ENCODE results near the gene BEST2.

Gene BEST2

DNA sequence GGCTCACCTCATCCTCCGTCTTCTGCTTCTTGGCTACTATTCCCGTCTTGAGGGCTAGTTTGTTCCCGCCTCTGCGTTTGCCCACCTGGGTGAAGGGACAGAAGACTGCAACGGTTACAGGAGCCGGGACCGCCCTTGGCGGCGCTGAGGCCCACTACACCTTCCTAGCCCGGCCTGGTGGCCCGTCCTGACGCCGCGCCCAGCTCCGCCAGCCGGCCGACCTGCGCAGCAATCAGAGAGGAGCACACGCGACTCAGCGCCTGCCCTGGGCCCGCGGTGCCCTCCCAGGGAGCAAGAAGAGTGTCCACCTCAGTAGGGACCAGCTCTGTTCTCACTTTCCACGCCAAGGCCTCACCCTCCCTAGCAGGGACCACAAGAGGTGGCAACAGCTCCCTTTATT, 20.3 kb upstream of the BEST2 start:
- no peak for DNase-seq

DNA sequence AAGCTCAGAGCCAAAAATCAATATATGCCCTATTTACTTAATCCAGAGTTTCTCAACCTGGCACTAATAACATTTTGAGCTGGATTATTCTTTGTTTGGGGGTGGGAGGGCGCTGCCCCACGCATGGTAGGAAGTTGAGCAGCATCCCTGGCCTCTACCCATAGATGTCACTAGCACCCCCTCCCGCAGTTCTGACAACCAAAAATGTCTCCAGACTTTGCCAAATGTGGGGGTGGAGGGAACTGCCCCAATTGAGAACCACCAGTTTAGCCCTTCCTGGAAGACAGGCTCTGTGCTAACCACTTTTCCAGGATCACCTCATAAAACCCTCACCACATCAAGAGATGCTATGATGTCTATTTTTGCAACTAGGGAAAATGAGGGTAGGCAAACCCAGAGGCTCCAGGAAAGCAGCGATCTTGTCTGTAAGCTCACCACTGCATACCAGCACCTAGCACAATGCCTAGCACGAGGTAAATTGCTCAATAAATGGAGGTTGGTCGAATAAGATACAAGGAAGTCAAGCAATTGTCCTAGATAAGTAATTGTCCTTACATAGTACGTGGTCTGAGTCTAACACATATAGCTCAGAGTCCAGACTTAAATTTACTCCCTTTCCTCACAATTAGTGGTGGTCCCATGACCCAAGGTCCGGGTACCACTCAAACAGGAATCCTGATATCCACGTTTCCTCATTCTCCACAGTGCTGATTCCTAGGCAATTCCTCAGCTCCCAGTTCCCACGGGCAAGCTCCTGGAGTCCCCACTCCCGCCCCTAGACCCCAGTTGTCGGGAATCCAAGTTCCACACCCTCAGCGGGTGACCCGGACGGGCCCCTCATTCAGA, 18.0 kb upstream of the BEST2 start:
- DNase-seq: no peak

DNA sequence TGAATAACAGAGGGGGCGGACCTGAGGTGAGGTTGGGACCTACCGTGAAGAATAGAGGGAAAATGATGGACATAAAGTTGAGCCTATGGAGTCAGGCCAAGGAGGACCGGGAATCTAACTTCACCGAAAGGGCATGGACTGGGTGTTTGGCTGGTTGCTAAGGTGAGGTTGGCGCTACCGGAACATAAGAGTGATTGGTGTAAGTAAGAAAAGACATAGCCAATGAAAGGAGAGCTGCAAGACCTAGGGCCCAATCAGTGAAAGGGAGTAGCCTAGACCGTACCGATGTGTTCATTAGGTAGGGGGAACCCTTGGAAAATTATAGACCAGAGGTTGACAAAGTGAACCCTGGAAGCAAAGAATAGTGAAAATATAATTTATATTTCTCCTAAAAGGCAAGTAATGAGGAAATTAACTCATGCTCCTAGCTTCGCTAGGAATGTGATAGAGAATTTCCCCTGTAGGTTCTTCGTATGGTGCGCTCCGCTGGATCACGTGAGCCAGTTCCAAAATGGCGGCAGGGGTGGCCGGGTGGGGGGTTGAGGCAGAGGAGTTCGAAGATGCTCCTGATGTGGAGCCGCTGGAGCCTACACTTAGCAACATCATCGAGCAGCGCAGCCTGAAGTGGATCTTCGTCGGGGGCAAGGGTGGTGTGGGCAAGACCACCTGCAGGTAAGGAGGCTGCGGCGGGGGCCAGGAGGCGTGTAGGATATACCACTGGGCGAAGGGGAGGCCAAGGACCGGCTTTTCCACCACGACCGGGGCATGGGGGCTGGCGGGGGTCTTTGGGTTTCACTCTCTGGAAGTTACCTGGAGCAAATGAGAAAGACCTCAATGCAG, 14.4 kb upstream of the BEST2 start, which contains the start of gene GET3:
Gene GET3, plus strand, starts transcription at position 503 of the 840 bp plus-strand sequence. Its CDS starts 9 bp downstream, at position 512.
- peak; percentile 74 for DNase-seq

DNA sequence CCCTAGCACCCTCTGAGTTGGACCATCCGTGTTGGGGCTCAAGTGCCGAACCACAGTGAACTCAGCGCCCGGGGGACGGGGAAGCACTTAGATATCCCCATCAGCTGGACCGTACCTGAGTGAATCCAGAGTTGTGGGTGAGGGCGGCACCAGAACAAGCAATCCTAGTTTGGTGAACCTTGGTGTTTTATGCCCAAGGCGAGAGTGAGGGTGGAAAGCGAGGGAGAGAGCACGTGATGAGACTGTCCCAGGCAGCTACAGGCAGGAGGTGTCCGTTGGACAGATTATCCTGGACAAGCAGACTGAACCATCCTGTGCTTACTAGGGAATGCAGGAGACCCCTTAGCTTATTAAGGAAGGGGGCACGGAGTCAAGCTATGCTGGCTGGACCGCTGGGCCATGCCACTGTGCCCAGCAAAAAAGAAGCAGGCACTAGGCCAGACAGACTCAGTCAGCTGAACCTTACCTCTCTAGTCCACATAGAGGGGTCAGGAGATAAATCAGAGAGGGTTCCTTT, 13.7 kb upstream of the BEST2 start:
- DNase-seq: no peak

DNA sequence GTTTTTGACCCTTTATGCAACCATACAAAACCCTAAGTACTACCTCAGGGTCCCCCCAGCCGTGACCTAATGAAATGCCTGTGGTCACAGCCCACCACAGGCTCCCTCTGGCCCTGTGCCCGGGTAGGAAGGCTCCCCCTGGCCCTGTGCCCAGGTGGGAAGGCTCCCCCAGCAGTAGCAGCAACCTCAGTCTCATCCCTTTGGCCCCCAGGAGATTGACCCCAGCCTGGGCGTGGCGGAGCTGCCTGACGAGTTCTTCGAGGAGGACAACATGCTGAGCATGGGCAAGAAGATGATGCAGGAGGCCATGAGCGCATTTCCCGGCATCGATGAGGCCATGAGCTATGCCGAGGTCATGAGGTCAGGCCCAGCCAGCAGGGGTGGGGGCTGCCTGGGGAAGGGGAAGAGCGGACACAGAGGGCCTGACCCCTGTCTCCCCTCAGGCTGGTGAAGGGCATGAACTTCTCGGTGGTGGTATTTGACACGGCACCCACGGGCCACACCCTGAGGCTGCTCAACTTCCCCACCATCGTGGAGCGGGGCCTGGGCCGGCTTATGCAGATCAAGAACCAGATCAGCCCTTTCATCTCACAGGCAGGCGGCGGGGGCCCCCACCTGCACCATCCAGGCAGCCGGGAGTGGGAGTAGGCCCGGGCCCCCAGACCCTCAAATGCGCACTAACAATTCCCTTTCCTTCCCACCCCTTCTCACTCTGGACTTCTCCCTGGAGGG, 6.3 kb upstream of the BEST2 start:
- no peak for DNase-seq

DNA sequence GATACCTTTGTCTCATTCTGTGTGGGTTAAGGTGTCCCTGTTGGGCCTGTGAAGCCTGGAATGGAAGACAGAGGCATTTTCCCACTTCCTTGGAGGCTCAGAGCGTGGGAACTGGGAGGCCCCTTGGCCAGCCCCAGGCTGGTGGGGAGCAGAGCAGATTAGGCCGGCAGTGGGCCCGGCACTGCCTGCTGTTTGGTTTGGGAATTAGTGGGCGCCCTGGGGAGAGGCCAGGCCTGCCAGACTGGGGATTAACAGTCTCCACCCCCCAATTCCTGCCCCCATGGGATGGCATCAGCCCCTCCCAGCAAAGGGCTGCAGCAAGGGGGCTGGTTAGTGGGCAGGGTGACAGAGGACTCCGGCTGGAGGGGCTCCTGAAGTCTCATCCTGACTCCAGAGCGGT, 3.1 kb upstream of the BEST2 start:
- DNase-seq: no peak

DNA sequence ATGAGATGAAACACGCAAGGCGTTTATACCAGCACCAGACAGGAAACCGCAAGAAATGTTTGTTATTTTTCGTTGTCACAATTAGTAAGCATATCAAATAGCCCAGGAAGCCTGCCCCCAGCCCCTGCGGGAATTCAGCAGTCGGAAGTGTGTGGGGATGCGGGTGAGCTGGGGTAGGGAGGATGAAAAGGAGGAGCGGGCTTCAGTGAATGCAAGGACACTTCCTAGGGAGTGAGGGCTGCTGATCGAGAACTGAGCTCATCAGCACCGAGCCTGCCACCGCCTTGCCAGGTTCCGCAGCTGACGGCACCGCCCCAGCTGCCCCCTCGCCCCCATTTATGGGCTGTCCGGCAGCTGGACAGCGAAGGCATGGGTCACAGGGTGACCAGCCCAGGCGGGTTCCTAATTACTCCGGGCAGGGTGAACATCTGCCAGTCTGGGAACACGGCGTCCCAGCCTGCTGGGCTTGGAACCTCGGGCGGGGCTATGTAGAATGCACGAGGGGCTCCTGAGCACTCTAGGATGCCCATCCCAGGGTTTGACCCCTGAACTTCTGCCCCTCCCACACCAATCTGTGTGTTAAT, 1.6 kb upstream of the BEST2 start:
- no peak for DNase-seq

DNA sequence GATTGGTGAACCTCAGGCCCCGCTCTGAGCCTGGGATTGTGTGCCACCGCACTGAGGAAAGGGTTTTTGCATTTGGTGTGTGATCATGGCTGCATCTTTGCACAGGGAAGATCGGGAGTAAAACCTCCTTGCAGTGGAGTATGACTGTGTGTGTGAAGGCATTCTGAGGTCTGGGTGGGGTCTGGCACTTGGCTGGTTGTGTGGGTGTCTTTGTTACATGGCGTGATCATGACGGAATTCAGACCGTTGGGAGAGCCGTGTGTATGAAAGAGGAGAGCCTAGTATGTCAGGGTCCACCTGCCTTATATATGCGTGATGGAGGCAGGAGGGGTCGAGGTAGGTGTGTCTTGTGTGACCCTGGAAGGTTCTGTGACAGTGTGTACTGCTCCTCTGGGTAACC, 740 bp upstream of the BEST2 start:
- no peak for DNase-seq

DNA sequence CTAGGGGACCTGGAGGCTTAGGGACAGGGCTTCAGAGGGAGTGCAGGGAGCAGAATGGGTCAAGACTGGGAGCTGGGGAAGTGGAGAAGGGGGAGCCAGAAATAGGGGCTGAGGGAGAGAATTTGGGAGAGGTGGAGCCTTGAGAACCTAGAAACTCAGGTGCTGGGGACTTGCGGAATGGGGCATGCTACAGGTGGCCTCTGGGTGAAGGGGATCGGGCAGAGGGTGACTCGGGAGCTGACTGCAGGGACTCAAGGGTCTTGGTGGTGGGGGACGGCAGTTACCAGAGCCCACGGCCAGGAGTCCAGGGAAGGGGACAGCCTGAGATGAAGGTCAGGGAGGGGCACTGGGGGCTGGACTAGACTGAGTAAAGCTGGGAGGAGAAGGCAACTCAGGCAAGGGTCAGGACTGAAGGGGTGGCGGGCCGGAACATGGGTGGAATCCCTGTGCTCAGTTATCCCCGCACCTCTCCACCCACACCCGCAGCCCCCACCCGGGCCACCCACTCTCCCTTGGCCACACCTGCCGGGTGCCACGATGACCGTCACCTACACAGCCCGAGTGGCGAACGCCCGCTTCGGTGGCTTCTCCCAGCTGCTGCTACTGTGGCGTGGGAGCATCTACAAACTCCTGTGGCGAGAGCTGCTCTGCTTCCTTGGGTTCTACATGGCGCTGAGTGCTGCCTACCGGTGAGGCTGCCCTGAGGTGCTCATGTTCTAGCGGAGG, 628 bp downstream of the BEST2 start:
- DNase-seq: no peak

DNA sequence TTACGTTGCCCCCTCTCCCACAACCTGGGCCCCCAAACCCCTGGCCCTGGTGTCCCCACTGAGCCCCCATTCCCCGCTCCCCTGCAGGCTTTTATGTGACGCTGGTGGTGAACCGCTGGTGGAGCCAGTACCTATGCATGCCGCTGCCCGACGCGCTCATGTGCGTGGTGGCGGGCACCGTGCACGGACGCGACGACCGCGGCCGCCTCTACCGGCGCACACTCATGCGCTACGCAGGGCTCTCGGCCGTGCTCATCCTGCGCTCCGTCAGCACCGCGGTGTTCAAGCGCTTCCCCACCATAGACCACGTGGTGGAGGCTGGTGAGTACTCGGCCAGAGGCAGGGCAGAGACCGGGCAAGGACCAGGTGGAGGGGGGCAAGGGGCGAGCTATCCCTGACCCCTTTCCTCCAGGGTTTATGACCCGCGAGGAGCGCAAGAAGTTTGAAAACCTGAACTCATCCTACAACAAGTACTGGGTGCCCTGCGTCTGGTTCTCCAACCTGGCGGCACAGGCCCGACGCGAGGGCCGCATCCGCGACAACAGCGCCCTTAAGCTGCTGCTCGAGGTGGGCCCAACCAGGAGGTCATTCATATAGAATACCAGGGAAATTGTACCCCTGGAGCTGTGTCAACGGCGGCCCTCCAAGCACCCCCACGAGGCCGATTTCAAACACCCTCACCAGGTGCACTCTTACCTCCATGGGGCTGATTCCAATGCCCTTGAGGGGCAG, 3.0 kb downstream of the BEST2 start:
- DNase-seq: no peak

DNA sequence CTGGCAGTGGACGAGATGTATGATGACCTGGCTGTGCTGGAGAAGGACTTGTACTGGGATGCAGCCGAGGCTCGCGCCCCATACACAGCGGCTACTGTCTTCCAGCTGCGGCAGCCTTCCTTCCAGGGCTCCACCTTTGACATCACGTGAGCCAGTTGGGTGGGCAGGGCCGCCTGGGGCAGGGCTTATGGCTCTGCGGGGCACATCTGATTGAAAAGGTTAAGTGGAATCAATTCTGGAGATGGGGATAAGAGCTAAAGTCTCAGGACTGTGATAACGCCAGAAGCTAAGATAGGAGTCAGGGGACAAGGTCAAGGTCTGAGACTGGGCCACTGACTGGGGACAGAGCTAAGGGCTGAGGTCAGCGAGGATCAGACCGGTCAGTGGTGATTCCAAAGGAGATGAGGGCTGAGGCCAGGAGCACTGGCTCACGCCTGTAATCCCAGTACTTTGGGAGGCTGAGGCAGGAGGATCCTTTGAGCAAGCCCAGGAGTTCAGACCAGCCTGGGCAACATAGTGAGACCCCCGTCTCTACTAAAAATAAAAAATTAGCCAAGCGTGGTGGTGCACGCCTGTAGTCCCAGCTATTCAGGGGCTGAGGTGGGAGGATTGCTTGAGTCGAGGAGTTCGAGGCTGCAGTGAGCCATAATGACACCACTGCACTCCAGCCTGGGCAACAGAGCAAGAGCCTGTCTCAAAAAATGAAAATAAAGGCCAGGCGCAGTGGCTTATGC, 4.7 kb downstream of the BEST2 start:
- DNase-seq: no peak

DNA sequence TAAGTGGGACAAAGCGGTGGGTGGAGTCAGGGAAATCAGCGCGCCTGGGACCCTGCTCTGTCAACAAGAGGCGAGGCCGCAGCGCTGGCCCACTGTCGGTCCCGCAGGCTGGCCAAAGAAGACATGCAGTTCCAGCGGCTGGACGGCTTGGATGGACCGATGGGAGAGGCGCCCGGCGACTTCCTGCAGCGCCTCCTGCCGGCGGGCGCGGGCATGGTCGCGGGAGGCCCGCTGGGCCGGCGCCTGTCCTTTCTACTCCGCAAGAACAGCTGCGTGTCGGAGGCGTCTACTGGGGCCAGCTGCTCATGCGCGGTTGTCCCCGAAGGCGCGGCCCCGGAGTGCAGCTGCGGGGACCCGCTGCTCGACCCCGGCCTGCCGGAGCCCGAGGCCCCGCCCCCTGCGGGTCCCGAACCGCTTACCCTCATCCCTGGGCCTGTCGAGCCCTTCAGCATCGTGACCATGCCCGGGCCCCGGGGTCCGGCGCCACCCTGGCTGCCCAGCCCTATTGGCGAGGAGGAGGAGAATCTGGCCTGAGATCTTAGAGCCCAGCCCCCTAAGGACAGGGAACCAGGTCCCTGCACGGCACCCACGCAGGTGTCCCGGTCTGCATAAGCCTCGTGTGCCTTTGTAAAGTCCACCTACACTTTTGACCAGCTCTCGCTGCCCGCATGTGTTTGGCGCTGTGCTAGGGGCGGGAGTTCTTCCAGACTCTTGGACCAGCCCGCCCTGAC, 6.1 kb downstream of the BEST2 start:
- DNase-seq: peak; percentile 59

DNA sequence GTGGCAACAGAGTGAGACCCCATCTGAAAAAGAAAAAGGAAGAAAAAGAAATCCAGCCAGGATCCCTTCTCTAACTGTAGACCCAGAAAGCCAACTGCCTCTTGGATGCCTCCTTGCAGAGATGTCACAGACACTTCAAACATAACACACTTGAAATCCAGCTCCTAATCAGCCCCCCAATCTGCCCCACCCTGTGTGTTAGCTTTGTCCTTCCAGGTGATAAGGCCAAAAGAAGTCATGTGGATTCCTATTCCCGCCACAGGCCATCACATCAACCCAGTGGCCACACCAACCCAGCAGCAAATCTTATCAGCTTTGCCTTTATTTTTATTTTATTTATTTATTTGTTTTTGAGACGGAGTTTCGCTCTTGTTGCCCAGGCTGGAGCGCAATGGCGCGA, 8.1 kb downstream of the BEST2 start:
- no peak for DNase-seq

DNA sequence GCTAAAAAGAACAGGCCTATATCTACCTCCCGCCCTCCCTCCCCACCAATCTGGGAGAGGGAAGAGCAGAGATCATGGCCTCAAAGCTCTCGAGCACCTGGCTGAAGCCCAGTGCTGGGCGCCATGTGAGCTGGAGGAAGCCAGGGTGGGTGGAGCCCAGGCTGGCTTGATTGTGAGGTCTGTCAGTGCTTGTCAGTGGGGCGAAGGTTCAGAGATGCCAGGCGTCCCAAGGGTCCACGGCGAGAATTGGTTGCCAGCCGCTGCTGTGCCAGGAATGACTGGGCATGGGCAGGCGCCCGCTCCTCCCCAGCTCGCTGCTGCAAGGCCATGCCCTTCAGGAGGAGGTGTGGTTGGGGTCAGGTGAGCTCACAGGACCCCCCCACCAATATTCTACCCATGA, 11.5 kb downstream of the BEST2 start:
- no peak for DNase-seq

DNA sequence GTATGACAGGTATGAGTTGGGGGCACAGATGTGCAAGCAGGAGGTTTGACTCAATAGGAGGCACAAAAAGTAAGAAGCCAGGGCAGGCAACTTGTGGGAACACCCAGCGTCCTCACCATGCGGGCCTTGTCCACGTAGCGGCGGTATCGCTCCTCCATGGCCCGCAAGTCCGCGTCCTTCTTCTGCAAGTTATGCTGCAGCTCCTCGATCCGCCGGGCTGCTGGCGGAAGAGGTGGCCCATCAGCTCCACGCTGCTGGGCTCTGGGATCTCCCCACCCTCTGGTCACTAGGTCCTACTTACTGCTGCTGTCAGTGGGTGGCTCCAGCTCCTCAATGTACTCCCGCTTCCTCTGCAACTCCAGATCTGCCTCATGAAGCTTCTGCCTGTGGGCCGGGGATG, 13.1 kb downstream of the BEST2 start:
- DNase-seq: no peak

DNA sequence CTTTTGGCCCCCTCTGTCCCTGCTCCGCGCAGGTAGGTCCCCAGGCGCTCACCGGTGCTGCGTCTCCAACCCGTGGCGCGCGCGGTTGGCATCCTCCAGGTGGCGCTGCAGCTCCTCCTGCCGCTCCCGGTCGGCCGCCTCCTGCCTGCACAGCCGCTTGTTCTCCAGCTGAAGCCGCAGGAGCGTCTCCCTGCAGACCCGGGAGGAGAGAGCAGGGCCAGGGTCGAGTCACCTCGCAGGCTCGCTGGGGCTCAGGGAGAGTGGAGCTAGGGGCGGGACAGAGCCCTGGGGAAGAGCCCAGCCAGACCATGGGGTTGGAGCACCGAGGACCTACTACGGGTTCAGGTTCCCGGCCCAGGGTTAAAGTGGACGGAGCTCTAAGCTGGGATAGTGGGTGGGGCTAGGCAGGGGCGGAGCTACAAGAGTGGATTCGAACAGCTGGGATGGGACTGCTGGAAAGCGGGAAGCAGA, 14.5 kb downstream of the BEST2 start:
- no peak for DNase-seq

DNA sequence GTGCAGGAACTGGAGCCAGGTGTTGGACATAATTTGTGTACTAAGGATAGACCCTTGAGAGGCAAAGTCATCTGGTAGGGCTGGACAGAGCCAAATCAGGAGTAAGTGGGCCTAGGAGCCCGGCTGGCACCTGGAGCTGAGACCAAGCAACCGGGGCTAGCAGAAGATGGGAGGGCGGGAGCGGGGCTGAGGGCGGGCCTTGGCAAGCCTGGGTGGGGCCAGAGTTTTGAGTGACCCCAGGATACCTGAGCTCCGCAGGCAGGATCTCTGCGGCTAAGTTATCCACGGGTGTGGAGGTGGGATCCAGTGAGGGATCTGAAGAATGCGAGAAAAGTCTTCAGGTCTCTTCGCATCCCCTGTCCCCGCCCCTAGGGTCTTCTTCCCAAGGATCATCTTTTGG, 15.6 kb downstream of the BEST2 start:
- DNase-seq: no peak

DNA sequence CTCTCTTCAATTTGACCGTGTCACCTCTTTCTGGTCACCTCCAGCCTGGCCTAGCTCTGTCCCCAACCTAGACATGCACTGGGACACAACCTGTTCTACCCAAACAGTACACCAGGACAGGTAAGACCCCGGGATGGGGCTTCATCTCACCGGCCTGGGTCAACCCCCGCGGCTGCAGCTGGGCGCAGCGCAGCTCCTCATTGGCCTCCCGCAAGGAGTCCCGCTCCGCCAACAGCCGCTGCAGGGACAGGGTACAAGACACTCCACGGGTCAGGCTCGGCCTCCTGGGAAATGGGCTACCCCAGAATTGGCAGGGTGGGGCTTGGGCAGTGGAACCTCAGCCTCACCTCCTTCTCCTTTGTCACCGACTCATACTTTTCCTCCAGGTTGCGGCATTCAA, 16.1 kb downstream of the BEST2 start:
- no peak for DNase-seq

DNA sequence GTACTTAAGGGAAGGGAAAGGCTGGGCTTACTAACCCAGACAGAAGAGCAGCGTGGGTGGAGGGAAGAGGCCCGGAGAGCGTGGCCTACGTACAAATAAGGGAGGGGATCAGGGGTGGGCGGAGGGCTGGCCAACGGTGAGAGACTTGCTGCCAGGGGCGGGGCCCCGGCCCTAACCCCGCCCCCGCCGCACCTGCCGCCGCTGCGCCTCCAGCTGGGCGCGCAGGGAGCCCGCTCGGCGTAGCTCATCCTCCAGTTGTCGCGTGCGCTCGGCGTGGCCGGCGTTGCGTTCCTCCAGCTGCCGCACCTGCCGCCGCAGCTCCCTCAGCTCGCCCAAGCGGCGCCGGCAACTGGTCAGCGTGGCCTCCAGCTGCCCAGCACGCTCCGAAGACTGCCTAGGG, 18.1 kb downstream of the BEST2 start:
- DNase-seq: peak; percentile 54

DNA sequence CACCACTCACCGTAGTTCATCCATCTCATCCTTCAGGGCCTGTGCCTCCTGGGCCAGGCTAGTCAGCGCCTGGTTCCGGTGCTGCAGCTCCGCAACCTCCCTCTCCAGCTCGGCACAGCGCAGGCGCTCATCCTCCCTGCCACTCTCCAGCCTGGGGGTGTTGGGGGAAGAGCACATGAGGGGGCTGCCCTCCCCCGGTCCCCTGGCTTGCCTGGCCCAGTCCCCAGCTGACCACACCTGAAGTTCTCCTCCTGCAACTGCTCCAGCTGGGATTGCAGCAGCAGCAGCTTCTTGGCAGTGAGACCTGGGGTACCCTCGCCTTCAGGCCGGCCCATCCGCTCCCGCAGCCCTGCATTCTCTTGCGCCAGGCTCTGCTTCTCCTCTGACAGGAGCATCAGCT, 19.3 kb downstream of the BEST2 start:
- no peak for DNase-seq
